Globus pallidus (tissue), 1 donor: ENCODE data around the gene BCL6.

ENCODE experiments used
- DNase-seq: peaks from one replicate; pipeline ENCODE4 v3.0.0-alpha.2; 2015; ENCODE audit warnings: low spot score

BCL6 gene

GRCh38 chr3:187673012-187673411 is 72.3 kb downstream of the BCL6 start:
- no peak for DNase-seq
